Measurements from ENCODE around the gene TUBD1.
A peak's percentile ranks its signal among the peaks of the same experiment; 100 is the strongest.

Gene TUBD1

GRCh38 chr17:59859444-59860025 is 33.2 kb downstream of the TUBD1 start:
- H2BK5ac ChIP-seq (ENCODE audit: low read depth, low read length, poor library complexity), result no peak overlapping the region
- no peak overlapping the region for H2AK5ac ChIP-seq (ENCODE audit: low read length)
- H3K4ac ChIP-seq (ENCODE audit: low read depth, low read length), result no peak overlapping the region
- H3K36me3 ChIP-seq (ENCODE audit: control insufficient read depth in 1 of 2, insufficient read depth in 2 of 2, low read length in 2 of 2), result peaks cover 11 to 13% of the 10 kb centered on the region in 2 experiments
- no peak overlapping the region for H4K12ac ChIP-seq (ENCODE audit: low read depth, low read length)
- H3K18ac ChIP-seq (ENCODE audit: low read length), result no peak overlapping the region
- no peak overlapping the region for H2AFZ ChIP-seq (ENCODE audit: insufficient read depth, low read length, poor library complexity)
- peak in 1 of 2 donors; percentile 70 for DNase-seq
- H3K4me2 ChIP-seq (ENCODE audit: low read length), result no peak overlapping the region
- no peak overlapping the region for H2BK120ac ChIP-seq (ENCODE audit: insufficient read depth, low read length, poor library complexity)
- no peak overlapping the region for H4K8ac ChIP-seq (ENCODE audit: low read depth, low read length)
- no peak overlapping the region for H4K91ac ChIP-seq (ENCODE audit: low read depth, low read length)
- H3K27me3 ChIP-seq (ENCODE audit: insufficient read depth, low read length), result no peaks in the 10 kb centered on the region
- H3K9me3 ChIP-seq (ENCODE audit: insufficient read depth, low read depth, low read length), result no peaks in the 10 kb centered on the region
- H3K23ac ChIP-seq (ENCODE audit: low read length), result no peak overlapping the region
- H3K79me1 ChIP-seq (ENCODE audit: low read length), result peaks cover 4% of the 10 kb centered on the region
- H3K79me2 ChIP-seq (ENCODE audit: control insufficient read depth, insufficient read depth, low read length, poor library complexity), result no peaks in the 10 kb centered on the region
- H3K27ac ChIP-seq (ENCODE audit: low read depth, low read length), result no peak overlapping the region
- H2BK12ac ChIP-seq (ENCODE audit: low read length), result no peak overlapping the region
- no peak overlapping the region for H3K14ac ChIP-seq (ENCODE audit: low read length)
- H3K4me1 ChIP-seq (ENCODE audit: control insufficient read depth in 1 of 2, insufficient read depth in 2 of 2, low read length in 2 of 2), result peaks cover 4 to 9% of the 10 kb centered on the region in 2 experiments
- WGBS (ENCODE audit: extremely low coverage, insufficient coverage, insufficient read length), result no CpG with 5 or more reads among the region's 2 CpGs
- H3K4me3 ChIP-seq (ENCODE audit: low read depth, low read length), result no peak overlapping the region
- H3K9ac ChIP-seq (ENCODE audit: low read length), result no peak overlapping the region

- Histone ChIP-seq H3K4me2 (ENCODE audit: low read length) (no peak overlapping the region), H3K79me2 (ENCODE audit: control insufficient read depth, insufficient read depth, low read length, poor library complexity) (no peaks in the 10 kb centered on the region), H4K8ac (ENCODE audit: low read depth, low read length) (no peak overlapping the region), H3K9me3 (ENCODE audit: insufficient read depth, low read depth, low read length) (no peaks in the 10 kb centered on the region), H3K4me1 (ENCODE audit: control insufficient read depth in 1 of 2, insufficient read depth in 2 of 2, low read length in 2 of 2) (peaks cover 4 to 9% of the 10 kb centered on the region in 2 experiments), H3K4ac (ENCODE audit: low read depth, low read length) (no peak overlapping the region), H3K9ac (ENCODE audit: low read length) (no peak overlapping the region), H4K91ac (ENCODE audit: low read depth, low read length) (peak overlapping the region; percentile 0), H2AFZ (ENCODE audit: insufficient read depth, low read length, poor library complexity) (no peak overlapping the region), H3K27me3 (ENCODE audit: insufficient read depth, low read length) (no peaks in the 10 kb centered on the region), H2BK5ac (ENCODE audit: low read depth, low read length, poor library complexity) (no peak overlapping the region), H3K18ac (ENCODE audit: low read length) (no peak overlapping the region), H4K12ac (ENCODE audit: low read depth, low read length) (no peak overlapping the region), H2AK5ac (ENCODE audit: low read length) (no peak overlapping the region), H2BK120ac (ENCODE audit: insufficient read depth, low read length, poor library complexity) (no peak overlapping the region), H3K36me3 (ENCODE audit: control insufficient read depth in 1 of 2, insufficient read depth in 2 of 2, low read length in 2 of 2) (peaks cover 8 to 13% of the 10 kb centered on the region in 2 experiments), H3K4me3 (ENCODE audit: low read depth, low read length) (no peak overlapping the region), H2BK12ac (ENCODE audit: low read length) (no peak overlapping the region), H3K23ac (ENCODE audit: low read length) (no peak overlapping the region), H3K14ac (ENCODE audit: low read length) (no peak overlapping the region), H3K27ac (ENCODE audit: low read depth, low read length) (no peak overlapping the region), H3K79me1 (ENCODE audit: low read length) (peaks cover 4% of the 10 kb centered on the region)
- DNase-seq, result no peak
- WGBS (ENCODE audit: extremely low coverage, insufficient coverage, insufficient read length), result no CpG with 5 or more reads among the region's 3 CpGs
Observed at GRCh38 chr17:59858932-59859331, 33.8 kb downstream of the TUBD1 start.

- Histone ChIP-seq H2BK5ac (ENCODE audit: low read depth, low read length, poor library complexity) (no peak overlapping the region), H3K9ac (ENCODE audit: low read length) (no peak overlapping the region), H3K27ac (ENCODE audit: low read depth, low read length) (no peak overlapping the region), H3K4me3 (ENCODE audit: low read depth, low read length) (no peak overlapping the region), H3K23ac (ENCODE audit: low read length) (no peak overlapping the region), H3K4ac (ENCODE audit: low read depth, low read length) (no peak overlapping the region), H3K9me3 (ENCODE audit: insufficient read depth, low read depth, low read length) (no peaks in the 10 kb centered on the region), H3K14ac (ENCODE audit: low read length) (no peak overlapping the region), H4K91ac (ENCODE audit: low read depth, low read length) (no peak overlapping the region), H2AFZ (ENCODE audit: insufficient read depth, low read length, poor library complexity) (no peak overlapping the region), H3K36me3 (ENCODE audit: control insufficient read depth in 1 of 2, insufficient read depth in 2 of 2, low read length in 2 of 2) (peaks cover 7 to 13% of the 10 kb centered on the region in 2 experiments), H3K79me1 (ENCODE audit: low read length) (peaks cover 4% of the 10 kb centered on the region), H3K18ac (ENCODE audit: low read length) (no peak overlapping the region), H3K27me3 (ENCODE audit: insufficient read depth, low read length) (no peaks in the 10 kb centered on the region), H3K79me2 (ENCODE audit: control insufficient read depth, insufficient read depth, low read length, poor library complexity) (no peaks in the 10 kb centered on the region), H2BK120ac (ENCODE audit: insufficient read depth, low read length, poor library complexity) (no peak overlapping the region), H2BK12ac (ENCODE audit: low read length) (no peak overlapping the region), H3K4me2 (ENCODE audit: low read length) (no peak overlapping the region), H3K4me1 (ENCODE audit: control insufficient read depth in 1 of 2, insufficient read depth in 2 of 2, low read length in 2 of 2) (peaks cover 4 to 11% of the 10 kb centered on the region in 2 experiments), H4K8ac (ENCODE audit: low read depth, low read length) (no peak overlapping the region), H4K12ac (ENCODE audit: low read depth, low read length) (no peak overlapping the region), H2AK5ac (ENCODE audit: low read length) (no peak overlapping the region)
- DNase-seq, result no peak
- no CpG with 5 or more reads among the region's 5 CpGs for WGBS (ENCODE audit: extremely low coverage, insufficient coverage, insufficient read length)
Observed at GRCh38 chr17:59858167-59858816, 34.5 kb downstream of the TUBD1 start.

GRCh38 chr17:59856859-59857794 is 35.6 kb downstream of the TUBD1 start:
- Histone ChIP-seq H3K36me3 (ENCODE audit: control insufficient read depth in 1 of 2, insufficient read depth in 2 of 2, low read length in 2 of 2) (peaks cover 6 to 10% of the 10 kb centered on the region in 2 experiments), H3K4me3 (ENCODE audit: low read depth, low read length) (no peak overlapping the region), H3K14ac (ENCODE audit: low read length) (no peak overlapping the region), H4K12ac (ENCODE audit: low read depth, low read length) (no peak overlapping the region), H2AFZ (ENCODE audit: insufficient read depth, low read length, poor library complexity) (no peak overlapping the region), H3K9me3 (ENCODE audit: insufficient read depth, low read depth, low read length) (no peaks in the 10 kb centered on the region), H3K23ac (ENCODE audit: low read length) (no peak overlapping the region), H4K91ac (ENCODE audit: low read depth, low read length) (peak overlapping the region; percentile 11), H4K8ac (ENCODE audit: low read depth, low read length) (no peak overlapping the region), H3K79me2 (ENCODE audit: control insufficient read depth, insufficient read depth, low read length, poor library complexity) (no peaks in the 10 kb centered on the region), H3K4me2 (ENCODE audit: low read length) (no peak overlapping the region), H3K18ac (ENCODE audit: low read length) (no peak overlapping the region), H3K4ac (ENCODE audit: low read depth, low read length) (no peak overlapping the region), H2BK12ac (ENCODE audit: low read length) (no peak overlapping the region), H3K27ac (ENCODE audit: low read depth, low read length) (no peak overlapping the region), H3K79me1 (ENCODE audit: low read length) (peaks cover 4% of the 10 kb centered on the region), H2BK5ac (ENCODE audit: low read depth, low read length, poor library complexity) (peak overlapping the region; percentile 46), H3K4me1 (ENCODE audit: control insufficient read depth in 1 of 2, insufficient read depth in 2 of 2, low read length in 2 of 2) (peaks cover 4 to 12% of the 10 kb centered on the region in 2 experiments), H2BK120ac (ENCODE audit: insufficient read depth, low read length, poor library complexity) (no peak overlapping the region), H3K9ac (ENCODE audit: low read length) (no peak overlapping the region), H2AK5ac (ENCODE audit: low read length) (no peak overlapping the region), H3K27me3 (ENCODE audit: insufficient read depth, low read length) (no peaks in the 10 kb centered on the region)
- 100% methylated on average over 1 of the region's 3 CpGs for WGBS (ENCODE audit: extremely low coverage, insufficient coverage, insufficient read length)
- no peak for DNase-seq
